ENCODE measurements around the gene RPL36A.

The RPL36A gene

GRCh38 chrX:101390664-101391525 lies at the start of gene RPL36A:
RPL36A (plus strand) TSS chrX:101391011; CDS start chrX:101391044, 33 bp downstream.
- DNase-seq, result peak; percentile 71

GRCh38 chrX:101347859-101348451 lies 42.9 kb upstream of the RPL36A start:
- DNase-seq, result no peak

- peak; percentile 70 for DNase-seq
Observed at GRCh38 chrX:101348452-101349192, 42.2 kb upstream of the RPL36A start, which contains the start of gene TIMM8A. TIMM8A (minus strand) TSS chrX:101348742; CDS start chrX:101348664, 78 bp downstream.

GRCh38 chrX:101349193-101349562 lies 41.6 kb upstream of the RPL36A start:
- DNase-seq, result no peak

GRCh38 chrX:101357166-101357795 lies 33.5 kb upstream of the RPL36A start:
- no peak for DNase-seq

- no peak for DNase-seq
Observed at GRCh38 chrX:101359966-101360365, 30.8 kb upstream of the RPL36A start.

GRCh38 chrX:101360390-101360789 lies 30.4 kb upstream of the RPL36A start:
- no peak for DNase-seq

- no peak for DNase-seq
Observed at GRCh38 chrX:101362116-101362515, 28.7 kb upstream of the RPL36A start.

GRCh38 chrX:101362757-101363156 lies 28.1 kb upstream of the RPL36A start:
- DNase-seq, result no peak

- DNase-seq, result no peak
Observed at GRCh38 chrX:101365301-101365795, 25.5 kb upstream of the RPL36A start.

GRCh38 chrX:101368800-101369199 lies 22.0 kb upstream of the RPL36A start:
- no peak for DNase-seq

GRCh38 chrX:101369687-101370086 lies 21.1 kb upstream of the RPL36A start:
- no peak for DNase-seq

GRCh38 chrX:101370888-101371504 lies 19.8 kb upstream of the RPL36A start:
- DNase-seq, result no peak

- no peak for DNase-seq
Observed at GRCh38 chrX:101377547-101377946, 13.3 kb upstream of the RPL36A start.

- DNase-seq, result no peak
Observed at GRCh38 chrX:101383679-101384205, 7.1 kb upstream of the RPL36A start.

- no peak for DNase-seq
Observed at GRCh38 chrX:101385026-101385684, 5.7 kb upstream of the RPL36A start.

GRCh38 chrX:101385795-101386541 lies 4.8 kb upstream of the RPL36A start, which contains the start of gene BTK:
BTK (minus strand) TSS chrX:101386191; CDS start chrX:101375284, 10,907 bp downstream.
- DNase-seq, result no peak

GRCh38 chrX:101386542-101386885 lies 4.3 kb upstream of the RPL36A start:
- no peak for DNase-seq

GRCh38 chrX:101388604-101389003 lies 2.2 kb upstream of the RPL36A start:
- DNase-seq, result no peak

- no peak for DNase-seq
Observed at GRCh38 chrX:101391831-101392230, 1.0 kb downstream of the RPL36A start.

All from activated effector memory CD4-positive, alpha-beta T cell treated with Interleukin-2 at 50 U/mL for 16 hours (primary cell).